ENCODE data around the gene EFCAB8.
A peak's percentile ranks its signal among the peaks of the same experiment; 100 is the strongest.

Gene EFCAB8

DNA sequence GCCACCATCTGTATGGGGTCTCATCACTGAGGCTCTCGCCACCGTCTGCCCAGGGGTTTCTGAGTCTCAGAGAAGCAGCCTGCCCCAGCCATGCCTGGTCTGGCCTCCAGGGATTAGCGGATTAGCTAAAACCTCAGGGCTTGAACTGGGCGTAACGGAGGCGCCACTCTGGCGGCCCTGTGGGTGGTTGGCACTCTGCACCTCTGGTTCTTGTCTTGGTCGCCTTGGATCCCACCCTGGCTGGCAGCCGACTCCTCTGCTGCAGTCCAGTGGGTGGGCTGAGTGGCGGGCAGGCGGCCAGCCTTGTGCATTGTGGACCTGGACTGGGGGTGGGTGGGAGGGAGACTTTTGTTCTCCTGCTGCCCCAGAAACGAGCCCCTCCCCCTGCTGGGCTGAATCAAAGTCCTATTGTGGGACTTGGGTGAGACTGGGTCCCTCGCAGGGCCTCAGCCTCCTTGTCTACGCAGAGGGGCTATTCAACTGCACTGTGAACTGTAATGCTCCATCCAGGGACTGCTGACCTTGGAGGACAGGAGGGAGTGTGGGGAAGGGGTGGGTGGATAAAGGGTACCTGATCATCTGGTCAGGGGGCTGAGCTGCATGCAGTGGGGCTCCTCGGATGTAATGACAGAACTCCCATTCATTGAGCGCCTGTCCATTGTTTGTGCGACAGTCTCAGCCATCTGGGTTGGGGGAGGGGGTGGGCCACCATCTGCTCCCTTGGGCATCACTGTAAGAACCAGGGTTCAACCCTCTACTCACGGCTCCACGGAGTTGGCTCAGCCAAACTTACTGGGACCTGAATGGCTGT, 121.6 kb downstream of the EFCAB8 start:
- Mint-ChIP-seq H3K27me3 (ENCODE audit: low read depth, poor library complexity) (peaks cover 4% of the 10 kb centered on the region), H3K4me1 (peaks cover 14% of the 10 kb centered on the region), H3K9me3 (peaks cover 8% of the 10 kb centered on the region), H3K36me3 (ENCODE audit: low read depth) (no peaks in the 10 kb centered on the region), H3K27ac (no peak overlapping the region), H3K4me3 (no peak overlapping the region)
- no peak for DNase-seq
- TF ChIP-seq, protein P1, sequence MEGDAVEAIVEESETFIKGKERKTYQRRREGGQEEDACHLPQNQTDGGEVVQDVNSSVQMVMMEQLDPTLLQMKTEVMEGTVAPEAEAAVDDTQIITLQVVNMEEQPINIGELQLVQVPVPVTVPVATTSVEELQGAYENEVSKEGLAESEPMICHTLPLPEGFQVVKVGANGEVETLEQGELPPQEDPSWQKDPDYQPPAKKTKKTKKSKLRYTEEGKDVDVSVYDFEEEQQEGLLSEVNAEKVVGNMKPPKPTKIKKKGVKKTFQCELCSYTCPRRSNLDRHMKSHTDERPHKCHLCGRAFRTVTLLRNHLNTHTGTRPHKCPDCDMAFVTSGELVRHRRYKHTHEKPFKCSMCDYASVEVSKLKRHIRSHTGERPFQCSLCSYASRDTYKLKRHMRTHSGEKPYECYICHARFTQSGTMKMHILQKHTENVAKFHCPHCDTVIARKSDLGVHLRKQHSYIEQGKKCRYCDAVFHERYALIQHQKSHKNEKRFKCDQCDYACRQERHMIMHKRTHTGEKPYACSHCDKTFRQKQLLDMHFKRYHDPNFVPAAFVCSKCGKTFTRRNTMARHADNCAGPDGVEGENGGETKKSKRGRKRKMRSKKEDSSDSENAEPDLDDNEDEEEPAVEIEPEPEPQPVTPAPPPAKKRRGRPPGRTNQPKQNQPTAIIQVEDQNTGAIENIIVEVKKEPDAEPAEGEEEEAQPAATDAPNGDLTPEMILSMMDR (IDR thresholded peaks at IDR 0.05) = no peak

DNA sequence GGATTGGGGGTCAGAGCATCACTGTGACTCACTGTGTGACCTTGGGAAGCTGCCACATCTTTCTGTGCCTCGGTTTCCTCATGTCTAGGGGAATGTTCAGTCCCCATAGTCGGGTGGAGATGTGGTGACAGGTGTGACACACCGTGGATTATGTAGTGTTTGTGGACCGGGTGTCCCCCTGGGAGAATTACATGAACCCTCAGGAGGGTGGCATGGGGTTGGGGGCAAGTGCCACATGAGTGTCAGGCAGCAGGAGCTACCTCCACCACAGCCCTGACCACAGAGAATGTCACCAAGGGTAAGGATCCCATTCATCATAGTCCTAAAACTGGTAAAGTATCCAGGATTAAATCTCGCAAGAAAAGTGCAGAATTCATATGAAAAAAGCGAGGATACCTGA, 122.3 kb downstream of the EFCAB8 start:
- no peaks in the 10 kb centered on the region for H3K36me3 Mint-ChIP-seq (ENCODE audit: low read depth)
- H3K27ac Mint-ChIP-seq = no peak overlapping the region
- H3K4me3 Mint-ChIP-seq = no peak overlapping the region
- no peaks in the 10 kb centered on the region for H3K27me3 Mint-ChIP-seq (ENCODE audit: low read depth, poor library complexity)
- H3K9me3 Mint-ChIP-seq = peaks cover 8% of the 10 kb centered on the region
- TF ChIP-seq, protein P1 (IDR thresholded peaks at IDR 0.05) = no peak
- no peak for DNase-seq
- H3K4me1 Mint-ChIP-seq = peaks cover 14% of the 10 kb centered on the region

DNA sequence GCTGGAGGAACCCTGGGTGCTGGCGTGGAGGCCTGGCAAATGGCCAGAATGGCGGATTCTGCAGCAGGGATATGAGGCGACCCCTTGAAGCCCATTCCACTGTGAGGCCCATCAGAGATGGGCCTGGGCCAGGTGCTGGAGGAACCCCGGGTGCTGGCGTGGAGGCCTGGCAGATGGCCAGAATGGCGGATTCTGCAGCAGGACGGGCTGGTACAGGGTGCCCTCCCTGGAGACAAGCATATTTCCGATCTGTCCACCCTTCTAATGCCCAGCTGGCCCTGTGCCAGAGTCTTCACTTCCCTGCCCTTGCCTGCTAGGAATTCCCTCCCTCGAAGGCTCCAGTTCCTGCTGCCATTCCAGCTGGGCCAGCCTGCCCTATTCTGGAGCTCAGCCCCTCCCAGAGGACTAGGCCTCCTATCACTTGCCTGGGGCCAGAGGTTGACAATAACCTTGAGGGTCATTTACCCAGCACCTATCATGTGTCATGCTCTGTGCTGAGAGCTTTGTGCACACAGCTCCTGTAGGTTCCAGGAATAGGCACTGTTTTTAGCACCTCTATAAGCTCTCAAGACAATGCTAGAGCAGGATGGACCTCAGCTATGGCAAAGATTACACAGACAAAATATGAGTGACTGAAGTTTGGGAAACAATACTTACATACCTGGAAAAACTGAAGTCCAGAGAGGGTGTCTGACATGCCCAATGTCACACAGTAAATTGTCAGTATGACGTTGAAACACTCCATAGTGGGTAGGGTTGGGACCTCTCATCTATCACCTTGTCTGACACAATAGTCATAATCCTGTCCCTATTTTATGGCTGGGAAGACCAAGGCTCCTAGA, 124.1 kb downstream of the EFCAB8 start:
- peaks cover 14% of the 10 kb centered on the region for H3K4me1 Mint-ChIP-seq
- no peak for DNase-seq
- TF ChIP-seq, protein P1 (IDR thresholded peaks at IDR 0.05) = no peak

DNA sequence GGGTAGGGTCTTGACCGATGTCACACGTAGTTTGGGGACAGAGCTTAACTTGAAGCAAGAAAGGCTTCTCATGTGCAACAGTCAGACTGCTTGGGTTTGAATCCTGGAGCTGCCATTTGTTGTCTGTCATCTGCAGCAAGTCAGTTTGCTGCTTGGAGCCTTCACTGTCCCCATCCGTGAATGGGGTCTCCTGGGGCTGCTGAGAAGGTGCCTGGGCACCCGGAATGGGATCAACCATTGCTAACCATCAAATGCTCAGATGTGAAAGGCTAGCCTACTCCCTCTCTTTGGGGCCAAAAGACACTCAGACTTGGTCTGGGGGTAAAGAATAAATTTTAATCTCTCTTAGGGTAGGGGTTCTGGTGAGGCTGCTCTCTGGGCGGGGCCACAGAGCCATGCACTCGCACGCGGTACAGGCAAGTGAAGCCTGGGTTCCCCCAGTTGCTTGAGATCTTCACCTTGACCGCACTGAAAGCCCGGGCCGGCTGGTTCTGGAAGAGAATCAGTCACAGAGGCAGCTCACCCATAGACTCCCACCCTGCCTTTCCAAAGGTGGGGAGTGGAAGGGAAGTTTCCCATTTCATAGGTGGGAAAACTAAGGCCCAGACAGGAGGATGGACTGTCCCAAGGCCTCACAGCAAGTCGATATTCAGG, 124.9 kb downstream of the EFCAB8 start:
- Mint-ChIP-seq H3K27ac (no peak overlapping the region), H3K27me3 (ENCODE audit: low read depth, poor library complexity) (no peaks in the 10 kb centered on the region), H3K36me3 (ENCODE audit: low read depth) (no peaks in the 10 kb centered on the region), H3K4me3 (no peak overlapping the region), H3K9me3 (no peaks in the 10 kb centered on the region), H3K4me1 (peaks cover 14% of the 10 kb centered on the region)
- no peak for DNase-seq
- TF ChIP-seq, protein P1 (IDR thresholded peaks at IDR 0.05) = no peak

More for the DNA sequence above, 124.1 kb downstream of the EFCAB8 start:
- Mint-ChIP-seq H3K36me3 (ENCODE audit: low read depth) (no peaks in the 10 kb centered on the region), H3K4me3 (no peak overlapping the region), H3K27ac (no peak overlapping the region), H3K27me3 (ENCODE audit: low read depth, poor library complexity) (no peaks in the 10 kb centered on the region), H3K9me3 (no peaks in the 10 kb centered on the region)

DNA sequence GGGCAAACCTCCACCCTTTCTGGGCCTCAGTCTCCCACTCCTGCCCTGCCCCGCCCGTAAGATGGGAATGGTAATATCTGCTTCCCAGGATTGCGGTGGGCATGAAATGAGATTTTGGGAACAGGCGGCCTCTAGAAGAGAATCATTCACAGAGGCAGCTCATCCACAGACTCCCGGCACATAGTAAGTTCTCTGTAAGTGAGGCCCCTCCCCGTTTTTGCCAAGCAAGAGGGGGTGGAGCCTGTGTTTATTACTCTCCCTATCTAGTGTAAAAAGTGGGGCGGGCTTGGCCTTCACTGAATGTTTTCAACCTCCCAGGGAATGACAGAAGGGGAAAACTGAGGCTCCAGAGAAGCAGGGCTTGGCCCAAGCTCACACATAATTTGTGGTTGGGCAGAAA, 125.5 kb downstream of the EFCAB8 start:
- TF ChIP-seq, protein P1 (IDR thresholded peaks at IDR 0.05) = no peak
- Mint-ChIP-seq H3K27me3 (ENCODE audit: low read depth, poor library complexity) (no peaks in the 10 kb centered on the region), H3K36me3 (ENCODE audit: low read depth) (no peaks in the 10 kb centered on the region), H3K4me3 (no peak overlapping the region), H3K27ac (no peak overlapping the region), H3K9me3 (no peaks in the 10 kb centered on the region), H3K4me1 (peaks cover 14% of the 10 kb centered on the region)
- peak; percentile 28 for DNase-seq

Measured in nephron progenitor cell (in vitro differentiated cells).